Measurements from ENCODE around the gene ZFYVE1.
"Not testable (repeated sequence)": the region's sequence is repeated elsewhere in the genome, so short reads cannot be mapped to it uniquely, and the experiment has no call there.

DNA sequence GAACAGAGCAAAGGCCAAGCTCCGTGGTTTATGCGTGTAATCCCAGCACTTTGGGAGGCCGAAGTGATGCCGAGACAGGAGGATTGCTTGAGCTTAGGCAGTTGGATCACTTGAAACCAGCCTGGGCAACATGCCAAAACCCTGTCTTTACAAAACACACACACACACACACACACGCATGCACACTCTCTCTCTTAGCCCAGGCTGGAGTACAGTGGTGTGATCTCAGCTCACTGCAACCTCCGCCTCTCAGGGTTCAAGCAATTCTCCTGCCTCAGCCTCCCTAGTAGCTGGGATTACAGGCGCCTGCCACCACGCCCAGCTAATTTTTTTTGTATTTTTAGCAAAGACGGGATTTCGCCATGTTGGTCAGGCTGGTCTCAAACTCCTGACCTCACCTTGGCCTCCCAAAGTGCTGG lies 64.6 kb downstream of the ZFYVE1 start:
- TF ChIP-seq, protein P1, sequence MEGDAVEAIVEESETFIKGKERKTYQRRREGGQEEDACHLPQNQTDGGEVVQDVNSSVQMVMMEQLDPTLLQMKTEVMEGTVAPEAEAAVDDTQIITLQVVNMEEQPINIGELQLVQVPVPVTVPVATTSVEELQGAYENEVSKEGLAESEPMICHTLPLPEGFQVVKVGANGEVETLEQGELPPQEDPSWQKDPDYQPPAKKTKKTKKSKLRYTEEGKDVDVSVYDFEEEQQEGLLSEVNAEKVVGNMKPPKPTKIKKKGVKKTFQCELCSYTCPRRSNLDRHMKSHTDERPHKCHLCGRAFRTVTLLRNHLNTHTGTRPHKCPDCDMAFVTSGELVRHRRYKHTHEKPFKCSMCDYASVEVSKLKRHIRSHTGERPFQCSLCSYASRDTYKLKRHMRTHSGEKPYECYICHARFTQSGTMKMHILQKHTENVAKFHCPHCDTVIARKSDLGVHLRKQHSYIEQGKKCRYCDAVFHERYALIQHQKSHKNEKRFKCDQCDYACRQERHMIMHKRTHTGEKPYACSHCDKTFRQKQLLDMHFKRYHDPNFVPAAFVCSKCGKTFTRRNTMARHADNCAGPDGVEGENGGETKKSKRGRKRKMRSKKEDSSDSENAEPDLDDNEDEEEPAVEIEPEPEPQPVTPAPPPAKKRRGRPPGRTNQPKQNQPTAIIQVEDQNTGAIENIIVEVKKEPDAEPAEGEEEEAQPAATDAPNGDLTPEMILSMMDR (IDR thresholded peaks at IDR 0.05): not testable (repeated sequence)
- TF ChIP-seq EZH2, EZH2phosphoT487 (IDR thresholded peaks at IDR 0.05): not testable (repeated sequence)
